Measurements from ENCODE around the gene CHCHD6. TPM values are rescaled to one million over a fixed set of nuclear protein-coding genes. Genes with fewer than 3 reads are reported as not detected.

The CHCHD6 gene
- polyA plus RNA-seq, 1 donor from 2014 or later, result 102 TPM

DNA sequence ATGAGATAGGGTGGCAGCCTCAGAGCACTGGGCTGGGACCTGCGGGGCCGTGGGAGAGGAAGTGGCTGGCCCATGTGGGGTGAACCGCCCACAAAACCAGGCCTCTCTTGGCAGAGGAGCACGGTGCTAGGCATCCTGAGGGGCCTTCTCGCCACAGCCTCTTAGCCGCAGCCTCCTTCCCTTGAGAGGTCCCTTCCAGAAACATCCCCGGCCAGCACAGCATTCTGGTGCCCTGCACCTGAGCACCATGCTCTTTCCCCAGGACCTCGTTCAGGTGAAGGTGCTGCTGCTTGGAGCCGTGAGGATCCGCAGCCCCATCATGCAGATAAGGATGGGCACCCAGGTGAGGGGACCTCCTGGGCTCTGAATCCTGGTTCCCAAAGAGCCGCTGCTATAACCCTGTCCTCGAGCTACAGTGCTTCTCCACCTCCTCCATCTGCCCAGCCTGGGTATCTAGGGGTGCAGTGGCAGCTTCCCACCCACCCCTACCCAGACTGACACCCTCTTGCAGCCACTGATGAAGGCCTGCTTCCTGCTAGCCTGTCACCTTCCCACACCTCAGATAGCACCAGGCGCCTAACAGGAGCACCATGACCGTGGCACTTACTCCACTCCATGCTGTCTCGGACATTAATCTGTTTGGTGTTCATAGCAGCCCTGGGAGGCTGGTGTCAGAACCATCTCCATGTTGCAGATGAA is 37.9 kb upstream of the CHCHD6 start:
- Histone ChIP-seq H3K27ac (ENCODE audit: low read length) (no peak overlapping the region), H3K9me3 (ENCODE audit: low read length) (peaks cover 5% of the 10 kb centered on the region), H3K9ac (ENCODE audit: low read length) (no peak overlapping the region), H3K4me3 (ENCODE audit: low read length) (no peak overlapping the region), H3K36me3 (ENCODE audit: insufficient read depth, low read length) (no peaks in the 10 kb centered on the region), H3F3A (ENCODE audit: insufficient read depth, low read length, poor library complexity, severe bottlenecking) (no peaks in the 10 kb centered on the region), H3K79me2 (replicated peaks; ENCODE audit: insufficient read depth, low read length) (no peaks in the 10 kb centered on the region), H4K20me1 (ENCODE audit: insufficient read depth) (no peaks in the 10 kb centered on the region), H2AFZ (ENCODE audit: low read depth, low read length) (no peak overlapping the region), H3K9me2 (ENCODE audit: insufficient read depth, low read length) (no peaks in the 10 kb centered on the region), H3K27me3 (ENCODE audit: insufficient read depth, low read depth, low read length) (no peaks in the 10 kb centered on the region), H3K4me2 (ENCODE audit: low read length) (no peak overlapping the region)
- TF ChIP-seq, protein P1, sequence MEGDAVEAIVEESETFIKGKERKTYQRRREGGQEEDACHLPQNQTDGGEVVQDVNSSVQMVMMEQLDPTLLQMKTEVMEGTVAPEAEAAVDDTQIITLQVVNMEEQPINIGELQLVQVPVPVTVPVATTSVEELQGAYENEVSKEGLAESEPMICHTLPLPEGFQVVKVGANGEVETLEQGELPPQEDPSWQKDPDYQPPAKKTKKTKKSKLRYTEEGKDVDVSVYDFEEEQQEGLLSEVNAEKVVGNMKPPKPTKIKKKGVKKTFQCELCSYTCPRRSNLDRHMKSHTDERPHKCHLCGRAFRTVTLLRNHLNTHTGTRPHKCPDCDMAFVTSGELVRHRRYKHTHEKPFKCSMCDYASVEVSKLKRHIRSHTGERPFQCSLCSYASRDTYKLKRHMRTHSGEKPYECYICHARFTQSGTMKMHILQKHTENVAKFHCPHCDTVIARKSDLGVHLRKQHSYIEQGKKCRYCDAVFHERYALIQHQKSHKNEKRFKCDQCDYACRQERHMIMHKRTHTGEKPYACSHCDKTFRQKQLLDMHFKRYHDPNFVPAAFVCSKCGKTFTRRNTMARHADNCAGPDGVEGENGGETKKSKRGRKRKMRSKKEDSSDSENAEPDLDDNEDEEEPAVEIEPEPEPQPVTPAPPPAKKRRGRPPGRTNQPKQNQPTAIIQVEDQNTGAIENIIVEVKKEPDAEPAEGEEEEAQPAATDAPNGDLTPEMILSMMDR (IDR thresholded peaks at IDR 0.05; ENCODE audit: poor library complexity, severe bottlenecking), result no peak
- TF ChIP-seq, protein P2, sequence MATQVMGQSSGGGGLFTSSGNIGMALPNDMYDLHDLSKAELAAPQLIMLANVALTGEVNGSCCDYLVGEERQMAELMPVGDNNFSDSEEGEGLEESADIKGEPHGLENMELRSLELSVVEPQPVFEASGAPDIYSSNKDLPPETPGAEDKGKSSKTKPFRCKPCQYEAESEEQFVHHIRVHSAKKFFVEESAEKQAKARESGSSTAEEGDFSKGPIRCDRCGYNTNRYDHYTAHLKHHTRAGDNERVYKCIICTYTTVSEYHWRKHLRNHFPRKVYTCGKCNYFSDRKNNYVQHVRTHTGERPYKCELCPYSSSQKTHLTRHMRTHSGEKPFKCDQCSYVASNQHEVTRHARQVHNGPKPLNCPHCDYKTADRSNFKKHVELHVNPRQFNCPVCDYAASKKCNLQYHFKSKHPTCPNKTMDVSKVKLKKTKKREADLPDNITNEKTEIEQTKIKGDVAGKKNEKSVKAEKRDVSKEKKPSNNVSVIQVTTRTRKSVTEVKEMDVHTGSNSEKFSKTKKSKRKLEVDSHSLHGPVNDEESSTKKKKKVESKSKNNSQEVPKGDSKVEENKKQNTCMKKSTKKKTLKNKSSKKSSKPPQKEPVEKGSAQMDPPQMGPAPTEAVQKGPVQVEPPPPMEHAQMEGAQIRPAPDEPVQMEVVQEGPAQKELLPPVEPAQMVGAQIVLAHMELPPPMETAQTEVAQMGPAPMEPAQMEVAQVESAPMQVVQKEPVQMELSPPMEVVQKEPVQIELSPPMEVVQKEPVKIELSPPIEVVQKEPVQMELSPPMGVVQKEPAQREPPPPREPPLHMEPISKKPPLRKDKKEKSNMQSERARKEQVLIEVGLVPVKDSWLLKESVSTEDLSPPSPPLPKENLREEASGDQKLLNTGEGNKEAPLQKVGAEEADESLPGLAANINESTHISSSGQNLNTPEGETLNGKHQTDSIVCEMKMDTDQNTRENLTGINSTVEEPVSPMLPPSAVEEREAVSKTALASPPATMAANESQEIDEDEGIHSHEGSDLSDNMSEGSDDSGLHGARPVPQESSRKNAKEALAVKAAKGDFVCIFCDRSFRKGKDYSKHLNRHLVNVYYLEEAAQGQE (IDR thresholded peaks at IDR 0.05; ENCODE audit: borderline replicate concordance), result no peak
- TF ChIP-seq EP300 (conservative IDR thresholded peaks at IDR 0.05; ENCODE audit: poor library complexity, severe bottlenecking) (no peak), RAD21 (conservative IDR thresholded peaks at IDR 0.05) (no peak), EZH2 (IDR thresholded peaks at IDR 0.05; ENCODE audit: borderline replicate concordance, insufficient read depth, low read length, poor library complexity, severe bottlenecking) (no peak), SMC3 (conservative IDR thresholded peaks at IDR 0.05; ENCODE audit: poor library complexity) (no peak), POLR2AphosphoS5 (IDR thresholded peaks at IDR 0.05) (no peak), TAF1 (IDR thresholded peaks at IDR 0.05; ENCODE audit: low read depth) (no peak), MXI1 (conservative IDR thresholded peaks at IDR 0.05; ENCODE audit: poor library complexity, severe bottlenecking) (no peak)

DNA sequence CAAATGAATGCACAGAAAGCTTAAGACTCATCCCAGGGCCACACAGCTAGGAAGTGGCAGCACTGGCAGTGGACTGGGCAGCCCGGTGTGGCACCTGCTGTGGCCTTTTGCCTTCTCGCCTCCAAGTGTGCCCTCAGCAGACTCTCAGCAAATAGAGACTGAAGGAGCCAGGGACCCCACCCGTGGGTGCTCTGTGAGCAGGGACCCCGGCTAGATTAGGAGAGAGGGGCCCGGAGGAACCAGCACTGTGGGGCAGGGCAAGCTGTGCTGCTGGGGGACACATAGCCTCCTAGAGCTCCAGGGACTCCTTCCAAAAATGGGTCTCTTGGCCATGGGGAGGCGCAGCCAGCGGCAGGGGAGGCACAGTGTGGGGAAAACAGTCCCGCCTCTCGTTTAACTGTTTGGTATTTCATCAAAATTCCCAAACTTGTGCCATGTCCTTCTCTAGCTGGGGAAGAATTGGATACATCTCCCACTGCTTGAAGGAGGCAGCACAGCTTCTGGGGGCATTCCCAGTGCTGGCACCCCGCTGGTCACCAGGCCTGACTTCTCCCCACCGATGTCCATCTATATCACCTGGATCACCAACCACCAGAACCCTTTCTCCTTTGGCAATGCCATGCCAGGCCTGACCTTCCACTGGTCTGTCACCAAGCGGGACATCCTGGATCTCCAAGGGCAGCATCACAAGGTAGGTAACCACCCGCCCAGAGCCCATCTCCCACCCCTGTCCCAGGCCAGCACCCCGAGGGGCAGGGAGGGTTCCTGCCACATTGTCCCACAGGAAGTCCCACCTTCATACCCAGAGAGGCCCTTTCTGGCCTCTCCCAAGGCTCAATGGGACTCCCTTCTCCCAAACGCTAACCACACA is 37.1 kb upstream of the CHCHD6 start:
- TF ChIP-seq SMC3 (conservative IDR thresholded peaks at IDR 0.05; ENCODE audit: poor library complexity) (no peak), EP300 (conservative IDR thresholded peaks at IDR 0.05; ENCODE audit: poor library complexity, severe bottlenecking) (no peak), RAD21 (conservative IDR thresholded peaks at IDR 0.05) (no peak), POLR2AphosphoS5 (IDR thresholded peaks at IDR 0.05) (no peak), TAF1 (IDR thresholded peaks at IDR 0.05; ENCODE audit: low read depth) (no peak), EZH2 (IDR thresholded peaks at IDR 0.05; ENCODE audit: borderline replicate concordance, insufficient read depth, low read length, poor library complexity, severe bottlenecking) (no peak), MXI1 (conservative IDR thresholded peaks at IDR 0.05; ENCODE audit: poor library complexity, severe bottlenecking) (no peak)
- TF ChIP-seq, protein P2 (IDR thresholded peaks at IDR 0.05; ENCODE audit: borderline replicate concordance), result no peak
- TF ChIP-seq, protein P1 (IDR thresholded peaks at IDR 0.05; ENCODE audit: poor library complexity, severe bottlenecking), result no peak
- H4K20me1 ChIP-seq (ENCODE audit: insufficient read depth), result no peaks in the 10 kb centered on the region
- no peaks in the 10 kb centered on the region for H3K9me3 ChIP-seq (ENCODE audit: low read length)
- H3K27me3 ChIP-seq (ENCODE audit: insufficient read depth, low read depth, low read length), result no peaks in the 10 kb centered on the region
- H3K4me3 ChIP-seq (ENCODE audit: low read length), result no peak overlapping the region
- no peaks in the 10 kb centered on the region for H3K9me2 ChIP-seq (ENCODE audit: insufficient read depth, low read length)
- no peaks in the 10 kb centered on the region for H3K79me2 ChIP-seq (replicated peaks; ENCODE audit: insufficient read depth, low read length)
- no peak overlapping the region for H3K9ac ChIP-seq (ENCODE audit: low read length)
- no peak overlapping the region for H3K27ac ChIP-seq (ENCODE audit: low read length)
- H2AFZ ChIP-seq (ENCODE audit: low read depth, low read length), result no peak overlapping the region
- H3K4me2 ChIP-seq (ENCODE audit: low read length), result no peak overlapping the region
- H3K36me3 ChIP-seq (ENCODE audit: insufficient read depth, low read length), result no peaks in the 10 kb centered on the region
- H3F3A ChIP-seq (ENCODE audit: insufficient read depth, low read length, poor library complexity, severe bottlenecking), result no peaks in the 10 kb centered on the region

Data from neural cell (in vitro differentiated cells).